DMS 273 treated with DMSO at 0.1 percent for 48 hours (cell line): Measurements from ENCODE around the gene HLA-DRA.

ENCODE experiments used
- DNase-seq: peaks from one replicate; lab custom pipeline; 2025; lab: John Stamatoyannopoulos, UW

Gene HLA-DRA

DNA sequence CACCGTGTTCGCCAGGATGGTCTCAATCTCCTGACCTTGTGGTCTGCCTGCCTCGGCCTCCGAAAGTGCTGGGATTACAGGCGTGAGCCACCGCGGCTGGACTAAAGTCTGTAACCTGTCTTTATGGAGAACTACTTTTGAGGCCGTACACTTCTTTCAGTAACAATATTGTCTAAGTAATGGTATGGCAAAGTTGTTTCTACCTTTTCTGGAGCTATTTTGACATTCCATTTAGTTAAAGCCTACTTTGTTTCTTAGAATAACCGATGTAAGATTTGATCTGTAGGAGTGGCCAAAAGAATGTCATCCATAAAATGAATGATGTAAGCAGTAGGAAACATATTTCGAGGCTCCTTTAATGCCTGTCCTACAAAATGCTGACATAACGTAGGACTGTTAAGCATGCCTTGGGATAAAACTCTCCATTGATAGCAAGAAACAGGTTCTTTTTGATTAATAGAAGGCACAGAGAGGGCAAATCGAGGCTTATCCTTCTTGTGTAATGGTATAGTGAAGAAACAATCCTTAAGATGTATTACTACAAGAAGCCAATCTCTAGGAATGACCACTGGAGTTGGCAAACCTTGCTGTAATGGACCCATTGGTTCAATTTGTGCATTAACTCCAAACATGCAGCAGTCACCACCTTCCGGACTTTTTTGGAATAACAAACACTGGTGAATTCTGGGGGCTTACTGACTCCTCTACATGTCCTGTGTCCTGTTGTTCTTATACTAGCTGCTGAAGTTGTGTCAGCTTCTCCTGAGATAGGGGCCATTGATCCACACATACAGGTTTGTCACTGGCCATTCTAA lies 35.9 kb downstream of the HLA-DRA start:
- no peak for DNase-seq

DNA sequence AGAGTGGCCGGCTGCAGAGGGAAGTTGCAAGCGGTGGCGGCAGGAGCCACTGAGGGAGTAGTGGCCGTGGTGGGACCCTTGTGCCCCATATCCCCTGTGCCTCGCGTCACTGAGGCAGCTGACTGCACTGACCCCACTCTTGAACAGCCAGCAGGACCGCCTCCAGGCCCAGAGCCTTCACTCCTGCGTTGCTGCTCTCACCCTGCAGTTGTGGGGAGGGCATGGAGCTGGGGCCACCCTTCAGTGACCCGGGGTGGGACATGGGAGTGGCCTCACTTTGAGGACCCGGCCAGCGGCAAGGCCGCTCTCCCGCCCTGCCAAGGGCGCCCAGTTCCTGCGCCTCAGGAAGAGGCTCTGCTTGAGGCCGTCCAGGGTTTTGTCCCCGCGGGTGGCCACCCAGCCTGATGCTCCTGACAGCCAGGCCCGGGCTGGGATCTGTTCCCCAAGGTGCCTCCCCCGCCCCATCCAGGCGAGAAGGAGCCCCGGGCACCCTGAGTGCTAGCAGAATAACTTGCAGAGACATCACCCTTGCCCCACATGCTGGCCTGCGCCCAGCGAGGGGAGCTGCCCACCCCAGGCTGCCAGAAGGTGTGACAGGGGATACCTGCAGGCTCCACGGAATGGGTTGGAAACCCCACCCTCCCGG lies 44.4 kb downstream of the HLA-DRA start:
- DNase-seq, result no peak

DNA sequence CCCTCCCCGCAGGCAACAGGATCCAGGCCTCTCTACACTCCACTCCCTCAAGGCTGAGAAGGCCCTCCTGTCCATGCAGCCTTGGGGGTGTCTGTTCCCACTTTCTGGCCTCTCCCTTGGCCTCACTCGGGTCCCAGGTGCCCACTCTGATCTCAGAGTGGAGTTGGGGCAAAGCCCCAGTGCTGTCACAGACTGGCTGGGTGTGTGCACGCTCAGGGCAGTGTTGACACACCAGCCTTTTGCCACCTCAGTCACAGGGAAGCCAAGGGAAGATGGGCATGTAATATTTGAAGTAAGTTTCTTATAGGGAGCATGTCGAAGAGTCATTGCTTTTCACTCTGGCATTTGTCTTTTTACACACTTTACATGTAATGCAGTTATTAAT lies 44.9 kb downstream of the HLA-DRA start:
- DNase-seq, result no peak

DNA sequence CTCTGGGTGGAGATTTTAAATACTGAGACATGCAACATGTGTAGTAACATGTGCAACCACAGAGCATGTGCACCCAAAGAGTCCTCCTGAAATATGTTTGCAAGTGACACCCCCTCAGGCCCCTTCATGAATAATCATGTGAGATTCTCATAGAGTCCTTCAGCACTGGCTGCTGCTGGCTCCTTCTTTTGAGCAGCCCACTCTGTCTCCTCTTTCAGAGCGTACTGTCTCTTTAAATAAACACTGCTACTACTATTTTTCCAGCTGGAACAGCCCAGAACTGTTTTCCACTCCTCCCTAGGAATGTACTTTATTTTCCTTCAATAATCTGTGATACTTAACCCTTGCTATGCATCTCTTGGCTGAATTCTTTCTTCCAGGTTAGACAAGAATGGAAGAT lies 48.4 kb downstream of the HLA-DRA start:
- no peak for DNase-seq

DNA sequence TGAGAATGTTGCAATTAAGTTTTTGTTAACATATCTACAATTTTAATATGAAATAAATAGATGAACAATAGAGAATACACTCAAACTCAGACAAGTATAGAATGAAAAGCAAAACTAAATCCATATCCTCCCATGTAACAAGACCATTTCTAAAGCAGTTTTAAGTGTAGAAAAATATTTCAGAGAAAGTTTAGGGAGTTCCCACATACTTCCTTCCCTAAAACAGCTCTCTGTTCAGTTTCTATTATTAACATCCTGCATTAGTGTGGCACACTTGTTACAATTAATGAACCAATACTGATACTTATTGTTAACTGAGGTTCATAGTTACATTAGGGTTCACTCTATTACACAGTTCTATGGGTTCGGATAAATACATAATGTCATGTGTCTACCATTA lies 52.0 kb downstream of the HLA-DRA start:
- DNase-seq, result no peak

DNA sequence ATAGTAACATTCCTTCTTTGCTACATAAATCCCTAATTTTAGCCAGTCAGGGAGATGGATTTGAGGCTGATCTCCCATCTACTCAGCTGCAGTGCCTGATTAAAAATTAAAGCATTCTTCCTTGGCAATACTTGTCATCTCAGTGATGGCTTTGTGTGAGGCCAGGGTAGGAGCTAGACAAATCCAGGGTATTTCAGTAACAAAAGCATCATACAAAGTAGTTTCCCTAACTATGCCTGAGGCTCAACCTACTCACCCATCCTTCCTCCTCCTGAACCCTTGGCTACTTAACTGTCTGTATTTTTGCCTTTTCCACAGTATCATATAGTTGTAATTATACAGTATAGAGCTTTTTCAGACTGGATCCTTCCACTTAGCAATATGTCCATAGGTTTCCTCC lies 52.7 kb downstream of the HLA-DRA start:
- no peak for DNase-seq
